ENCODE results near the gene RSAD1. TPM values are rescaled to one million over a fixed set of nuclear protein-coding genes. Genes with fewer than 3 reads are reported as not detected.

Gene RSAD1
- total RNA-seq, 1 donor from 2014 or later: 42.2 TPM

GRCh38 chr17:50477976-50478375, 684 bp upstream of the RSAD1 start:
- POLR2A ChIA-PET: interaction anchor here (0.7 to 1.9 kb wide), 4 partner anchors 10 to 80 kb away, joined by 5 to 9 read pairs (median 5); partner anchors contain the start of genes ACSF2, CHAD and LRRC59
- no peaks in the 10 kb centered on the region for H3K9me3 Mint-ChIP-seq
- DNase-seq: no peak

GRCh38 chr17:50479522-50480141, 972 bp downstream of the RSAD1 start:
- peaks cover 3% of the 10 kb centered on the region for H3K27me3 Mint-ChIP-seq
- H3K36me3 Mint-ChIP-seq (ENCODE audit: low read depth): peaks cover 31% of the 10 kb centered on the region
- peak overlapping the region; percentile 86 for H3K4me3 Mint-ChIP-seq
- ChIA-PET CTCF (interaction anchor here (0.8 to 2.9 kb wide), 10 partner anchors 9 to 117 kb away, joined by 3 to 29 read pairs (median 4); partner anchors contain the start of gene LRRC59), POLR2A (interaction anchor here (1.1 to 1.7 kb wide), 5 partner anchors 14 to 387 kb away, joined by 4 to 20 read pairs (median 7); partner anchors contain the start of genes ACSF2, LRRC59 and TOB1)
- intact Hi-C loops (cut with micrococcal nuclease): loop anchor here (1.0 to 2.0 kb wide), 7 partner anchors 53 to 227 kb away; partner anchors contain the start of genes ACSF2, ANKRD40 and CACNA1G
- H3K9me3 Mint-ChIP-seq: no peaks in the 10 kb centered on the region
- peak; percentile 32 for ATAC-seq (ENCODE audit: low read depth)
- peak overlapping the region; percentile 70 for H3K27ac Mint-ChIP-seq
- TF ChIP-seq CTCF (IDR thresholded peaks at IDR 0.05): no peak
- peak; percentile 49 for DNase-seq
- H3K4me1 Mint-ChIP-seq: peaks cover 19% of the 10 kb centered on the region

More at GRCh38 chr17:50477976-50478375, 684 bp upstream of the RSAD1 start:
- no peak for ATAC-seq (ENCODE audit: low read depth)
- Mint-ChIP-seq H3K27ac (peak overlapping the region; percentile 90), H3K4me1 (peaks cover 19% of the 10 kb centered on the region), H3K4me3 (peak overlapping the region; percentile 86), H3K36me3 (ENCODE audit: low read depth) (peaks cover 26% of the 10 kb centered on the region), H3K27me3 (peaks cover 3% of the 10 kb centered on the region)
- intact Hi-C loops (cut with micrococcal nuclease): loop anchor here (1.0 to 2.0 kb wide), 6 partner anchors 30 to 229 kb away; partner anchors contain the start of genes ANKRD40, CACNA1G, LRRC59 and MYCBPAP
- TF ChIP-seq CTCF (IDR thresholded peaks at IDR 0.05): no peak
- CTCF ChIA-PET: interaction anchor here (1.7 to 2.9 kb wide), 2 partner anchors 38 to 81 kb away, joined by 4 to 27 read pairs; partner anchors contain the start of gene LRRC59

- ATAC-seq (ENCODE audit: low read depth): no peak
- Mint-ChIP-seq H3K27me3 (peaks cover 3% of the 10 kb centered on the region), H3K9me3 (no peaks in the 10 kb centered on the region), H3K4me1 (peaks cover 19% of the 10 kb centered on the region), H3K27ac (no peak overlapping the region), H3K36me3 (ENCODE audit: low read depth) (peaks cover 38% of the 10 kb centered on the region), H3K4me3 (peak overlapping the region; percentile 86)
- TF ChIP-seq CTCF (IDR thresholded peaks at IDR 0.05): no peak
- intact Hi-C loops (cut with micrococcal nuclease): no loop called here
- DNase-seq: no peak
- ChIA-PET POLR2A (interaction anchor here (1.1 to 1.7 kb wide), 3 partner anchors 83 to 386 kb away, joined by 7 to 20 read pairs (median 9); partner anchors contain the start of genes LRRC59 and TOB1), CTCF (interaction anchor here (0.7 to 1.5 kb wide), 6 partner anchors 22 to 212 kb away, joined by 3 to 29 read pairs (median 4); no protein-coding TSS in a partner anchor)
Measured at GRCh38 chr17:50480142-50480764, 1.6 kb downstream of the RSAD1 start.

GRCh38 chr17:50480854-50481490, 2.3 kb downstream of the RSAD1 start:
- POLR2A ChIA-PET: no interaction called here
- Mint-ChIP-seq H3K27ac (no peak overlapping the region), H3K4me3 (no peak overlapping the region)

More at GRCh38 chr17:50480854-50481490, 2.3 kb downstream of the RSAD1 start:
- H3K9me3 Mint-ChIP-seq: no peaks in the 10 kb centered on the region
- DNase-seq (no peak), ATAC-seq (ENCODE audit: low read depth) (no peak)
- peaks cover 19% of the 10 kb centered on the region for H3K4me1 Mint-ChIP-seq
- peaks cover 45% of the 10 kb centered on the region for H3K36me3 Mint-ChIP-seq (ENCODE audit: low read depth)
- peaks cover 3% of the 10 kb centered on the region for H3K27me3 Mint-ChIP-seq
- CTCF ChIA-PET: interaction anchor here (0.7 to 1.1 kb wide), 2 partner anchors 119 to 213 kb away, joined by 3 to 6 read pairs; no protein-coding TSS in a partner anchor
- TF ChIP-seq CTCF (IDR thresholded peaks at IDR 0.05): no peak
- intact Hi-C loops (cut with micrococcal nuclease): no loop called here

All from activated B cell treated with CpG ODN at 0.5 μM for 24 hours (primary cell).